ENCODE measurements around the gene RC3H2. TPM values are rescaled to one million over a fixed set of nuclear protein-coding genes. Genes with fewer than 3 reads are reported as not detected.

Gene RC3H2
- total and polyA plus RNA-seq, 7 donors, result 5.6 to 33.7 (median 24.8) TPM

DNA sequence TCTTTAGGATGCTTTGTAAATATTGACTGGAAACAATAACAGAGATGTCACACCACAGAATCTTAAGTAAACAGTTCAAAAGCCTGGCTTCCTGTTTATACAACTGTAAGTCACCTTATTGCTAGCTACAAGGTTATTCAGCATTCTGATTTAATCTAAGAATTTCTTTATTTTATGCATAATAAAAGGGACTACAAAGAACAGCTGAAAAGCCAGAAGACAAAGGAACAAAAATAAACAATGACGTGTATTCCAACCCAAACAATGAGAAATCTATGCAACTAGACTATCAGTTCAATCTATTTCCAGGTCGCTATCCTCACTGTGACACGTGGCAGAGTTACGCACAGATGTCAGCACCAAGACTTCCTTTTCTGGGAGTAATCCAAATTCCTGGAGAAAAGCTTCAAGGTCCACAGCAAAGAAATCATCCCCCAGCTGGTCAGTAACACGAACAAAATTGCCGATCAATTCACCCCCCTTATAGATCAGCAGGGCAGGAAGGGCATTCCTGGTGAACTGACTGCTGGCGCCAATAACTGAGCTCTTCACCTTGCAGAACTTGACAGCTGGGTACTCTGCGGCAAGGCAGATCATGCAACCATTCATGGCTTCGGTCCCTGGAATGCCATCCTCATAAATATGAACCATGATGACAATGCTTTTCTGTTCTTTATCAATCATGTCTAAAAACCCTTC, 85.2 kb downstream of the RC3H2 start:
- WGBS, 3 donors, result 56 to 65% (median 63%) methylated on average over 9 of the region's 9 CpGs
- Histone ChIP-seq H3K4me1 (peaks cover 13% of the 10 kb centered on the region), H3K4me3 (no peak overlapping the region), H3K27ac (peak overlapping the region; percentile 51), H3K9me3 (no peaks in the 10 kb centered on the region), H3K36me3 (ENCODE audit: insufficient read depth in 1 of 2, low read depth in 1 of 2) (peaks cover 2 to 50% of the 10 kb centered on the region in 2 donors), H3K27me3 (ENCODE audit: insufficient read depth in 3 of 3, low read length in 2 of 3) (no peaks in the 10 kb centered on the region)
- TF ChIP-seq, protein P1, sequence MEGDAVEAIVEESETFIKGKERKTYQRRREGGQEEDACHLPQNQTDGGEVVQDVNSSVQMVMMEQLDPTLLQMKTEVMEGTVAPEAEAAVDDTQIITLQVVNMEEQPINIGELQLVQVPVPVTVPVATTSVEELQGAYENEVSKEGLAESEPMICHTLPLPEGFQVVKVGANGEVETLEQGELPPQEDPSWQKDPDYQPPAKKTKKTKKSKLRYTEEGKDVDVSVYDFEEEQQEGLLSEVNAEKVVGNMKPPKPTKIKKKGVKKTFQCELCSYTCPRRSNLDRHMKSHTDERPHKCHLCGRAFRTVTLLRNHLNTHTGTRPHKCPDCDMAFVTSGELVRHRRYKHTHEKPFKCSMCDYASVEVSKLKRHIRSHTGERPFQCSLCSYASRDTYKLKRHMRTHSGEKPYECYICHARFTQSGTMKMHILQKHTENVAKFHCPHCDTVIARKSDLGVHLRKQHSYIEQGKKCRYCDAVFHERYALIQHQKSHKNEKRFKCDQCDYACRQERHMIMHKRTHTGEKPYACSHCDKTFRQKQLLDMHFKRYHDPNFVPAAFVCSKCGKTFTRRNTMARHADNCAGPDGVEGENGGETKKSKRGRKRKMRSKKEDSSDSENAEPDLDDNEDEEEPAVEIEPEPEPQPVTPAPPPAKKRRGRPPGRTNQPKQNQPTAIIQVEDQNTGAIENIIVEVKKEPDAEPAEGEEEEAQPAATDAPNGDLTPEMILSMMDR (IDR thresholded peaks at IDR 0.05), result no peak
- ATAC-seq, result peak; percentile 42 to 79 (median 56)
- no peak for DNase-seq
- intact Hi-C loops (cut with DNase I), result loop anchor here in 1 of 2 donors (10.0 kb wide), 1 partner anchor 695 kb away; no protein-coding TSS in a partner anchor

DNA sequence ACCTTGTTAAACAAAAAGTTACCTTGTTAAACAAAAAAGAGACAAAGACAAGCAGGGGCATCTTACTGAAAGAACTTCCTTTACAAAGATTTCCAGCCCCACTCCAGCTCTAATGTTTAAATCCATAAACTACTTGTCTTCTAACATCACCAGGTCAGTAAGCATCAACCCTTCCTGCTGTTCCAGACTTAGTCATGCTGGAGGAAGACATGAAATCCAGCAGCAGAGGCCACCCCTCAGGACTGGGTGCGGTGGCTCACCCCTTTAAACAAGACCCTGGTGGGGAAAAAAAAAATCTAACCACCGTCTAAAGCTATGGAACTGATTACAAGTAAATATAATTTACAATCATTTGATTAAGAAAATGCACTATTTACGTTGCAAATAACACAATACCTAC, 85.8 kb downstream of the RC3H2 start:
- intact Hi-C loops (cut with DNase I), result loop anchor here in 1 of 2 donors (10.0 kb wide), 1 partner anchor 695 kb away; no protein-coding TSS in a partner anchor
- H3K4me1 ChIP-seq, result peaks cover 13% of the 10 kb centered on the region
- H3K27ac ChIP-seq, result peak overlapping the region; percentile 30
- TF ChIP-seq, protein P1 (IDR thresholded peaks at IDR 0.05), result no peak
- no peak for DNase-seq
- H3K9me3 ChIP-seq, result no peaks in the 10 kb centered on the region
- H3K36me3 ChIP-seq (ENCODE audit: insufficient read depth in 1 of 2, low read depth in 1 of 2), result peaks cover 2 to 44% of the 10 kb centered on the region in 2 donors
- no peaks in the 10 kb centered on the region for H3K27me3 ChIP-seq (ENCODE audit: insufficient read depth in 3 of 3, low read length in 2 of 3)
- no peak overlapping the region for H3K4me3 ChIP-seq
- ATAC-seq, result no peak
- 69 to 76% (median 73%) methylated on average over 3 of the region's 3 CpGs for WGBS, 3 donors

DNA sequence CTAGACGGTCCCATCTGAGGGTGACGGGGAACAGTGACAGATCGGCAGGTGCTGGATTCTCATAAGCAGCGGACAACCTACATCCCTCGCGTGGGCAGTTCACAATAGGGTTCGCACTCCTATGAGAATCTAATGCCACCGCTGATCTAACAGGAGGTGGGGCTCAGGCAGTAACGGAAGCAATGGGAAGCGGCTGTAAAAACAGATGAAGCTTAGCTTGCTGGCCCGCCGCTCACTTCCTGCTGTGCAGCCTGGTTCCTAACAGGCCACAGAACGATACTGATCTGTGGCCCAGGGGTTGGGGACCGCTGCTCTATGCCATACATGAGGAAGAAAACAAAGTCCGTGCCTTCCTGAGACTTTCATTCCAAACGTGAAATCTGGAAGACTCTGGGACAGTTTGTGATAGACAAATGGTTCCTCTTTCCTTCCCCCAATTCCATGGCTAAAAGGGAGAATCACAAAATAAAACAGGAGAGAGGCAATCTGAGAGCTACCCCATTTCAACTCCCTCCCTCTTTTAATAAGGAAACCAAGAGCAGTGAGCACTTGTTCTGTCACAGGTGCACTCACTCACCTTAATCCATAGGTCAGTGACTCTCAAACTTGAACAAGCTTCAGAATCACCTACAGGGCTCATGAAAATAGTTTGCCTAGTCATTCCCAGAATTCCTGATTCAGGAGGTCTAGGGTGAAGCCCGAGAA, 88.8 kb downstream of the RC3H2 start:
- no peaks in the 10 kb centered on the region for H3K27me3 ChIP-seq (ENCODE audit: insufficient read depth in 3 of 3, low read length in 2 of 3)
- H3K4me3 ChIP-seq, result no peak overlapping the region
- 60 to 65% (median 64%) methylated on average over 17 of the region's 17 CpGs for WGBS, 3 donors
- H3K9me3 ChIP-seq, result no peaks in the 10 kb centered on the region
- peak overlapping the region; percentile 33 for H3K27ac ChIP-seq
- H3K36me3 ChIP-seq (ENCODE audit: insufficient read depth in 1 of 2, low read depth in 1 of 2), result peaks cover 0 to 27% of the 10 kb centered on the region in 2 donors
- intact Hi-C loops (cut with DNase I), result loop anchor here in 1 of 2 donors (10.0 kb wide), 1 partner anchor 692 kb away; no protein-coding TSS in a partner anchor
- ATAC-seq (peak in 1 of 4 donors; percentile 48), DNase-seq (peak; percentile 25 to 59)
- TF ChIP-seq, protein P1 (IDR thresholded peaks at IDR 0.05), result no peak
- H3K4me1 ChIP-seq, result peaks cover 4% of the 10 kb centered on the region

DNA sequence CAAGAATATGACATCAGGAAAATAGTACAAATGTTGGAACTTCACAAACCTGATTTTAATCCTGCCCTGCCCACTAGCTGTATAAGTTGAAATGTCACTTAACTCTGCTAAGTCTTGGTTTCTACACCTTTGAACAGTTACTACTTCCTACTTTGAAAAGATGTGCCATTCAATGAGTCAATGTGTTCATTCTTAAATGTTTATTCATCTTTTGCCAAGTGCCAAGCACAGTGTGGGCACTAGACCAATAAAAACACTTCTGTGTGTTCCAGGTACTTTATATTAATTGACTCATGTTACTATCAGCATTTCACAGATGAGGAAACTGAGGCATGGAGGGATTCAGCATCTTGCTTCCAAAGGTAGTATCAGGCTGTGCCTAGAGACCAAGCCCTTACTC, 89.6 kb downstream of the RC3H2 start:
- TF ChIP-seq, protein P1 (IDR thresholded peaks at IDR 0.05), result no peak
- no peak overlapping the region for H3K27ac ChIP-seq
- no peaks in the 10 kb centered on the region for H3K4me1 ChIP-seq
- H3K36me3 ChIP-seq (ENCODE audit: insufficient read depth in 1 of 2, low read depth in 1 of 2), result peaks cover 0 to 27% of the 10 kb centered on the region in 2 donors
- no peak for ATAC-seq
- no peak overlapping the region for H3K4me3 ChIP-seq
- DNase-seq, result no peak
- H3K27me3 ChIP-seq (ENCODE audit: insufficient read depth in 3 of 3, low read length in 2 of 3), result no peaks in the 10 kb centered on the region
- no peaks in the 10 kb centered on the region for H3K9me3 ChIP-seq
- intact Hi-C loops (cut with DNase I), result loop anchor here in 1 of 2 donors (10.0 kb wide), 1 partner anchor 691 kb away; no protein-coding TSS in a partner anchor

All from psoas muscle (tissue), 8 donors.